Activated T-cell treated with anti-CD3 and anti-CD28 coated beads for 24 hours (primary cell): ENCODE measurements around the gene DRP2.
"Not testable (repeated sequence)": the region's sequence is repeated elsewhere in the genome, so short reads cannot be mapped to it uniquely, and the experiment has no call there.

ENCODE experiments used
- DNase-seq: peaks from one replicate; pipeline ENCODE4 v3.0.0-alpha.2; 2020; ENCODE audit warnings: low read depth

DRP2 gene, protein sequence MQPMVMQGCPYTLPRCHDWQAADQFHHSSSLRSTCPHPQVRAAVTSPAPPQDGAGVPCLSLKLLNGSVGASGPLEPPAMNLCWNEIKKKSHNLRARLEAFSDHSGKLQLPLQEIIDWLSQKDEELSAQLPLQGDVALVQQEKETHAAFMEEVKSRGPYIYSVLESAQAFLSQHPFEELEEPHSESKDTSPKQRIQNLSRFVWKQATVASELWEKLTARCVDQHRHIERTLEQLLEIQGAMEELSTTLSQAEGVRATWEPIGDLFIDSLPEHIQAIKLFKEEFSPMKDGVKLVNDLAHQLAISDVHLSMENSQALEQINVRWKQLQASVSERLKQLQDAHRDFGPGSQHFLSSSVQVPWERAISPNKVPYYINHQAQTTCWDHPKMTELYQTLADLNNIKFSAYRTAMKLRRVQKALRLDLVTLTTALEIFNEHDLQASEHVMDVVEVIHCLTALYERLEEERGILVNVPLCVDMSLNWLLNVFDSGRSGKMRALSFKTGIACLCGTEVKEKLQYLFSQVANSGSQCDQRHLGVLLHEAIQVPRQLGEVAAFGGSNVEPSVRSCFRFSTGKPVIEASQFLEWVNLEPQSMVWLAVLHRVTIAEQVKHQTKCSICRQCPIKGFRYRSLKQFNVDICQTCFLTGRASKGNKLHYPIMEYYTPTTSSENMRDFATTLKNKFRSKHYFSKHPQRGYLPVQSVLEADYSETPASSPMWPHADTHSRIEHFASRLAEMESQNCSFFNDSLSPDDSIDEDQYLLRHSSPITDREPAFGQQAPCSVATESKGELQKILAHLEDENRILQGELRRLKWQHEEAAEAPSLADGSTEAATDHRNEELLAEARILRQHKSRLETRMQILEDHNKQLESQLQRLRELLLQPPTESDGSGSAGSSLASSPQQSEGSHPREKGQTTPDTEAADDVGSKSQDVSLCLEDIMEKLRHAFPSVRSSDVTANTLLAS

GRCh38 chrX:101219116-101219863 lies at the start of gene DRP2:
Gene DRP2, plus strand, starts transcription at chrX:101219786. Its CDS starts 11,862 bp downstream, at chrX:101231648.
- no peak for DNase-seq

- no peak for DNase-seq
Measured at GRCh38 chrX:101171883-101172400, 47.6 kb upstream of the DRP2 start.

DNA sequence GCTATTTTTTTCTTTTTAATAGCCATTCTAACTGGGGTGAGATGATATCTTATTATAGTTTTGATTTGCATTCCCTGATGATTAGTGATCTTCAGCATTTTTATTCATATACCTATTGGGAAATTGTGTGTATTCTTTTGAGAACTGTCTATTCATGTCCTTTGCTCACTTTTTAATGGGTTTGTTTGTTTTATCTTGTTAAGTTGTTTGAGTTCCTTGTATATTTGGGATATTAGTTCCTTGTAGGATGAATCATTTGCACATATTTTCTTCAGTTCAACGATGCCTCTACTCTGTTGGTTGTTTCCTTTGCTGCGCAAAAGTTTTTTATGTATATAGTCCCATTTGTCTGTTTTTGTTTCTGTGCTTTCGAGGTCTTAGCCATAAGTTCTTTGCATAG lies 43.1 kb upstream of the DRP2 start:
- DNase-seq = no peak

DNA sequence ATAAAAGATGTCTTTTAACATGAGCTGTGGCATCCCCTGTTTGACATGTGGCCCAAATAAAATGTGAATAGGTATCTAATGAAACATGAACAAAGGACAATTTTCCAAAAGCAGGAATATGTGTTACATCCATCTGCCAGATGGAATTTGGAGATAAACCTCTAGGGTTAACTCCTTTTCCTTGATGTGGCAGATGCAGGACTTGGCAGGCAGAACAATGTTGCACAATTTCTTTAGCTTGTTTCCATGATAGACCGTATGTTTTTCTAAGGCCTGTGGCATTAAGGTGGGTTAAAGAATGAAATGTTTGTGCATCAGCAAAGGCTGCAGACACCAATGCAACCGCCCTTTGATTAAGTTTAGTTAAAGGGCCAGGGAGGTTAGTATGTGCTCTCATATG lies 34.7 kb upstream of the DRP2 start:
- not testable (repeated sequence) for DNase-seq

- not testable (repeated sequence) for DNase-seq
Measured at GRCh38 chrX:101187961-101188360, 31.6 kb upstream of the DRP2 start.

GRCh38 chrX:101190736-101191135 lies 28.9 kb upstream of the DRP2 start:
- no peak for DNase-seq

DNA sequence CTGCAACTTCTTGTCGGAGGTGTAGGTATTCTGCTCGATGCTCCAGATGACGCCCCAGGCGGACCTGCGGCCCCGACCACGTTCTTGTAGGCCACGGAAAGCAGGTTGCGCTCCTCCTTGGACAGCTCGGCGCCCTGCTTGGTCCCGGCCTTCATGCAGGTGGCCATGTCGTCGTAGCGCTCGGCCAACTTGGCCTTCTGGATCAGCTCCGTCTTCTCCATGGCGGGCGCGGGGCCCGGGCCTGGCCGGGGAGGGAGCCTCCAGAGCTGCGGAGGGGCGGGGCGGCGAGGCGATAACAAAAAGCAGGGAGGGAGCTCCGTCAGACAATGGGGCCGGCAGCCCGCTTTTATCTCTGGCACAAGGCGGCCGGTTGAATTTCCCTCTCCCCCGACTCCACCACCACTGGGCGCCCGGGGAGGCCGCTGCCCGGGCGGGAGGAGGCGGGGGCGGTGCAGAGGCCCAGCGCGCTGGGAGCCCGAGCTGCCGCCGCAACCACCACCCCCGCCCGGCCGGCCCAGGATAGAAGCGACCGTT lies 28.3 kb upstream of the DRP2 start:
- no peak for DNase-seq

DNA sequence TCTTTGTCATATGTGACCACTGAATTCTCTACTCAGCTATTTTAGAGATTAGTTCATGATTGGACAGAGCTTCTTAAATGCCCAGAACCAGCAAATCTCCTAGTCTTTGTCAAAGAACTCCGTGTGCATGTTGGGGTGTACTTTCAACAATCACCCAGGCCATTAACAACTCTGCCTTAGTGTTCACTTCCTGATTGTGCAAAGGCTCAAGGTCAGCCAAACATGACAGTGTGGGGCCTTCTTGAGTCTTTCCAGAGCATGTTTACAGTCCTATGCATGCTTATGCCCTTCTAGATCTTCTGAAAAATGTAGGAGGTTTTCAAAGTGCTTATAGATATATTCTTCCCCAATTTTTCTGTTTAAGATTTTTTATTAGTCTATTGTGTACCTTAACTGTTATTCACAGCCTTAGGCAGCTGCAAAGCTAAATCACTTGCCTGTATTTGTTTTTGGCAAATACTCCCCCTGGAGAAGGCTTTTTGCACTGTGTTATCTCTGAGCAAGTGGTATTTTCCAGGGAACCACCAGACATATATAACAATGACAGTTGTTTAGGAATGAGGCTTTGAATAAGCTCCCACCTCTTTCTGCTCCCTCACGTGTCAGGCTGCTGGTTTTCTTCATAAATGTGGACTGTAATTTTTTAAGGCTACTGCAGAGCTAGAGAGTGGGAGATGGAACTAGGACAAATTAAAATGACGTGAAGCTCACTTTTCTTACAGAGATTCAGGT lies 24.0 kb upstream of the DRP2 start:
- DNase-seq = no peak

DNA sequence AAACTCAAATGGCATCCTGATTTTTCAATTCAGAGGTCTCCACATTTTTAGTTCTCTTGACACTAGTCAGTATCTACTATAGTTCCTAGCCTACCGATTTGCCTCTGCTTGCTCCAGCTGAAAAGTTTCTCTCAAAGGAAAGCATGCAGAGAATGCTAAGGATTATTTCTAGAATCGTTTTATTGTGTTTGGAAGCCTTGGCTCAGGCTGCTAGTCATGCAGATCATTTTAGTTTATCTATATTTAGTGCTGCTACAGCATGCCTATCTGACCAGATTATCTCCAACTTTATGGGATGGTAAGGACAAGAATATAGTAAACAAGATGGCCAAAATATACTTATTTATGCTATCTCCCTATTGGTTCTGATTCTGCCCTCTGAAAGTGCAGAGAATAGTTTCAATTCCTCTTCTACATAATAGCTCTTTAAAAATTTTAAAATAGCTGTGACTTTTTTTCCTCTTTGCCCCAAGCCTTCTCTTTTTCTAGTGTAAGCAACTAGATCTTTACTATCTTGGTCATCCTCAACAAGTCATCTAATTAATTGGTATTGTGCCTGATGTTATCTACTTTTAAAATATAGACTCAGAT lies 15.7 kb upstream of the DRP2 start:
- no peak for DNase-seq

DNA sequence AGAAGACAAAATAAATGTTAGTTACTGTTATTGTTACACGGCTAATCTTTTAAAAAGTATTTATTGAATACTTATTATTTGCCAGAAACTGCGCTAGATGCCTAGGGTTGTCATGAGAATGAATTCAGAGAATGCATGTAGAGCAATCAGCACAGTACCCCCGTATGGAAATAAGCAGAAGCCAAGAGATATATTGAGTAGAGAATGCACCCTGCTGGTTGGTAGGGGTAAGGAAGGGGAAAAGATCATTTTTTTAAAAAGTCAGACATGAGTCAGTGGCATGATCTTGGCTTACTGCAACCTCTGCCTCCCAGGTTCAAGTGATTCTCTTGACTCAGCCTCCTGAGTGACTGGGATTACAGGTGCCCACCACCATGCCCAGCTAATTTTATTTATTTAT lies 13.1 kb upstream of the DRP2 start:
- peak; percentile 1 for DNase-seq

- peak; percentile 9 for DNase-seq
Measured at GRCh38 chrX:101208152-101208905, 11.3 kb upstream of the DRP2 start.

DNA sequence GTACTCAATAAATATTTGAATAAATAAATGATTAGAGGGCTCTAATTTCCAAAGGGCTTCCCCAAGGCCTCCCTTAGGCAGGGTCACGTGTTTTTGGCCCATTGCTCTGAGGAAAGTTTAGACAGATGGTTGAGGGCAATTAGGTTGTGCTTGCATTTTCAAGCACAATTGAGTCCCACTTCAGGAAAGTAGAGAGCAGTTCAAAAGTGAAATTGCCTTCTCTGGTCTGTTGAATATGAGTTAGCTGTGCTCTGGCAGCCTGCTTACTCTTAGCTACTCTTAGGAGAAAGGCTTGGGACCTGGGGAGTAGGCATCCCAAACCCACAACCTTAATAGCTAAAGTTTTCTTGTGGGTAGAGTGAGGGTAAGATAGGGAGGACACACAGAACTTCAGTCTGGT lies 9.0 kb upstream of the DRP2 start:
- no peak for DNase-seq

- no peak for DNase-seq
Measured at GRCh38 chrX:101217689-101218088, 1.9 kb upstream of the DRP2 start.

- DNase-seq = no peak
Measured at GRCh38 chrX:101219864-101220346, 319 bp downstream of the DRP2 start.

DNA sequence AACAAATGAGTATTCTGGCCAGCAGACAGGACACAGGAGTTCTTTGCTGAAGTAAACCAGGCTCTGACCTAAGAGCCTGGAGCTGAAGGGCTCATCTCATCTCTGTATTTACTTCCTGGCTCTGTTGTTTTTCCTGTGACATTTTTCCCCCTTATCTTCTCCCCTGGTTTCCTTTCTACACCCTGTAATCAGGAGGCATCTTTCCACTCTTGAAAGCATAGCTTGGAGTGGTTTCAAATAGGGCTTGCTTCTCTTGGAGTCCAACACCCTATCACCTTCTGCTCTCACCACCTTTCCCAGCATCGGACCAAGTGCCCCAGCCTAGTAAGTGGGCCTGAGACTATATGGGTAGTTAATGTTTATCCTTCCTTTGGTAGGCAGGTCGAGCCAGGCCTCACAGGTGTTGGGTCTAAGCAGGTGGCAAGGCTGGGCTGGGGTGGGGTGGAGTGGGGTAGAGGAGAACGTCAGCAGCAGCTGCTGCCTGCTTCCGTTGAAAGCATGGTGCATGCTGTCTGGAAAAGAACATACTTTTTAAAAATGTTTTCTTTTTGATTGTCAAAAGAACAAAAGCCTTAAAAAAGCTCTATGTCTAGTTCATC lies 1.2 kb downstream of the DRP2 start:
- no peak for DNase-seq

DNA sequence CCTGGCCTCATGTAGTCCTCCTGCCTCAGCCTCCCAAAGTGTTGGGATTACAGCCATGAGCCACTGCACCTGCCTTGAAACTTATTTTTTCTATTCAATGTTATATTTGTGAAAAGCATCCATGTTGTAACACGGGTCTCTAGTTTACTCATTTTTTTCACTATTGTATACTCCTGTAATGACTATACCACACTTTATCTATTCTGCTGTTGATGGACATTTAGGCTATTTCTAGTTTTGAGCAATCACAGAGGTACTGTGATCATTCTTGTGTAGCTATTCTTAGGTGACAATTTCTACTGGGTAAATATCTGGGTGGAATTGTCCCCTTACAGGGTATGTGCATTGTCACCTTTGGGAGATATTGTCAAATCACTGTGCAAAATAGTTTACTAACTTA lies 3.6 kb downstream of the DRP2 start:
- no peak for DNase-seq

DNA sequence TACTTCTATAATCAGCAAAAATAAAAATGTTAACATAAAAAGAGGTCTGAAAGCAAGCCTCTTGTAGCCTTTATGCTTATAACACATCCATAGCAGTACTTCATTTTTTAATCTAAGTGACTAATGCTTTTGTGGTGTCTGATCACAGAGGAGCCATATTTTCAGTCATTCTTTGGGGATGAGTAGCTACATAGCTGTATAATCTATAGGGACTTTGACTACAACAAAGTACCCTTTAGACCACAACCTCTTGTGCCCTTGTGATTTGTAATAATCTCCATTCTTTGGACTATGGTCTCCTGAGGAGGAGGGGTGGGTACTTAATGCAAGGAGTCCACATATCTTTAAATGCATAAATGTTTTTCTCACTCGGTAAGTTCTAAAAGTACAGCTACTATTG lies 9.6 kb downstream of the DRP2 start:
- DNase-seq = no peak

DNA sequence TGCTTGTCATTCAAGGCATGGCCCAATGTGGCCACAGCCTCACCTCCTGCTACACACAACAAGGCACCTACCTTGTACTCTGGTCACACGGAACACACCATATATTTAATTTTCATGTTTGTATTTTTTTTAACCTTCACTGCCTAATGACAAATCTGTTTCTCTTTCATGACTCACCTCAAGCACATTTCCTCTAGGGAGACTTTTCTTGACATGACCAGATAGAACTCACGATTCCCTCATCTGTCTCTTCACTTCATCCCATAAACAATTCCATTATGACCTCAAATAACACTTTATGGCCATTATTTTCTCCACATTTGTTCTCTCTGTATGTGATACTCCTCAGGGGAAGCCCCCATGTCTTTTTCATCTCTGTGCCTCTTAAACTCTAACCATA lies 11.1 kb downstream of the DRP2 start:
- DNase-seq = no peak

GRCh38 chrX:101231080-101231479 lies 11.5 kb downstream of the DRP2 start:
- no peak for DNase-seq
